22Rv1 (cell line): ENCODE results near the gene KIRREL1.

Experiments used
- CTCF ChIP-seq: fragments of 450-650 bp; IDR thresholded peaks from 2 replicates; pipeline ENCODE4 v1.5.1; 2017; ENCODE audit warnings: mild to moderate bottlenecking
- ZFX ChIP-seq: fragments of 450-650 bp; IDR thresholded peaks from 2 replicates; pipeline ENCODE4 v1.6.1; 2017; ENCODE audit warnings: antibody characterized with exemption, borderline replicate concordance

- no peak for TF ChIP-seq CTCF
- no peak for TF ChIP-seq ZFX
These were observed 62.4 kb downstream of the KIRREL1 start for GRCh38 chr1:158055854-158056253.
